Measurements from ENCODE around the gene ZNF236. TPM values are rescaled to one million over a fixed set of nuclear protein-coding genes. Genes with fewer than 3 reads are reported as not detected.

ZNF236 gene
- total and polyA plus RNA-seq, 10 of the 15 experiments (the other 5 are each of a cell fraction or from before 2014, with no cell fraction given): 1.0 to 14.4 (median 5.9) TPM

DNA sequence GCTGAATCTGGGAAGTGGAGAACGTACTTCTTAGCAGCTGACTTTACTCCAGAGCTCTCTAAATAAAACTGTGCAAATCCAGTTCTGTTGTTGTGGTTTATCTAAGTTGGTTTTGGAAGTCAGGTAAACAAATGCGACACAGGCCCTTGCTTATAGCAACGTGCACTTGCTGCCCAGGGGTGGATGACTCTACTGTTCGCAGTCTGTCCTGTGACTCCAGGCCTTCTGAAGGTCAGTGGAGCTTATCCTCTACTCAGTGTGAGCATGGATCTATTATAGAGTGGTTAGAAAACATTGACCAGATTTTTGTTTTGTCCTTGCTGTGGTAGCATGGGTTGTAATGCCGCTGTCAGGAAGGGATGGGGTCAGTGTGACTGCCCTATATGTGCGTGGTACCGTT lies 89.1 kb downstream of the ZNF236 start:
- CTCF ChIA-PET: interaction anchor here (0.5 to 2.8 kb wide), 5 partner anchors 21 to 108 kb away, joined by 3 to 11 read pairs (median 6); no protein-coding TSS in a partner anchor
- no peak for TF ChIP-seq MYB (IDR thresholded peaks at IDR 0.05; ENCODE audit: borderline replicate concordance, low read depth, low read length)
- no peak for TF ChIP-seq SMARCA5 (IDR thresholded peaks at IDR 0.05)
- TF ChIP-seq, protein P1, sequence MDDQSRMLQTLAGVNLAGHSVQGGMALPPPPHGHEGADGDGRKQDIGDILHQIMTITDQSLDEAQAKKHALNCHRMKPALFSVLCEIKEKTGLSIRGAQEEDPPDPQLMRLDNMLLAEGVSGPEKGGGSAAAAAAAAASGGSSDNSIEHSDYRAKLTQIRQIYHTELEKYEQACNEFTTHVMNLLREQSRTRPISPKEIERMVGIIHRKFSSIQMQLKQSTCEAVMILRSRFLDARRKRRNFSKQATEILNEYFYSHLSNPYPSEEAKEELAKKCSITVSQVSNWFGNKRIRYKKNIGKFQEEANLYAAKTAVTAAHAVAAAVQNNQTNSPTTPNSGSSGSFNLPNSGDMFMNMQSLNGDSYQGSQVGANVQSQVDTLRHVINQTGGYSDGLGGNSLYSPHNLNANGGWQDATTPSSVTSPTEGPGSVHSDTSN (IDR thresholded peaks at IDR 0.05; ENCODE audit: insufficient replicate concordance, low read depth, low read length): no peak
- TF ChIP-seq NR2F1 (conservative IDR thresholded peaks at IDR 0.05): no peak
- no peak for TF ChIP-seq KLF5 (IDR thresholded peaks at IDR 0.05; ENCODE audit: partially characterized antibody)
- no peak for TF ChIP-seq ESRRA (IDR thresholded peaks at IDR 0.05; ENCODE audit: low read length)
- TF ChIP-seq CEBPB (IDR thresholded peaks at IDR 0.05; ENCODE audit: borderline replicate concordance in 1 of 2, low read depth in 2 of 2, low read length in 2 of 2): no peak
- 91% methylated on average over 7 of the region's 7 CpGs for WGBS (ENCODE audit: insufficient coverage, insufficient replicate concordance, low lambda C conversion rate, missing lambda C conversion rate)

More for the DNA sequence above, 89.1 kb downstream of the ZNF236 start:
- DNase-seq (ENCODE audit: low read depth, low spot score): no peak
- POLR2A ChIA-PET: interaction anchor here (0.5 to 1.4 kb wide), 2 partner anchors 27 to 72 kb away, joined by 3 read pairs; no protein-coding TSS in a partner anchor
- Histone ChIP-seq H3K4me1 (ENCODE audit: control insufficient read depth, insufficient read depth, low read length) (no peaks in the 10 kb centered on the region; the same call in 1 of the 2 replicates), H3K27me3 (replicated peaks in 1 of 2; ENCODE audit: control insufficient read depth in 2 of 2, insufficient read depth in 2 of 2, low read length in 1 of 2) (no peaks in the 10 kb centered on the region), H3K4me3 (no peak overlapping the region), H3K9me3 (replicated peaks; ENCODE audit: control insufficient read depth, insufficient read depth, low read length) (no peaks in the 10 kb centered on the region), H3K27ac (ENCODE audit: control insufficient read depth, insufficient read depth) (no peak overlapping the region), H2AFZ (ENCODE audit: control insufficient read depth, low read depth, low read length) (no peak overlapping the region), H3K36me3 (ENCODE audit: control insufficient read depth in 2 of 2, insufficient read depth in 2 of 2, low read length in 1 of 2) (peaks cover 12 to 31% of the 10 kb centered on the region in 2 experiments; a peak in 3 of 4 replicates), H3K79me2 (ENCODE audit: control insufficient read depth, insufficient read depth, low read length) (no peaks in the 10 kb centered on the region), H3K9ac (ENCODE audit: control insufficient read depth, insufficient read depth, low read length) (no peak overlapping the region), H4K20me1 (ENCODE audit: control insufficient read depth, insufficient read depth) (no peaks in the 10 kb centered on the region), H3K4me2 (ENCODE audit: control insufficient read depth, insufficient read depth) (no peak overlapping the region)
- SMC1A ChIA-PET (ENCODE audit: uncharacterized antibody, unreplicated experiment): interaction anchor here (2.0 kb wide), 1 partner anchor 108 kb away, joined by 5 read pairs; no protein-coding TSS in a partner anchor
- ATAC-seq: no peak
- FAIRE-seq: no peak
- in situ Hi-C loops (cut with MboI): no loop called here
- intact Hi-C loops (cut with micrococcal nuclease; ENCODE audit: unreplicated experiment): no loop called here
- RAD21 ChIA-PET (ENCODE audit: unreplicated experiment): no interaction called here
- BruUV-seq (replicated peaks): no TSS peak
